ENCODE data around the gene LIME1.
A peak's percentile ranks its signal among the peaks of the same experiment; 100 is the strongest.
"Not testable (repeated sequence)": the region's sequence is repeated elsewhere in the genome, so short reads cannot be mapped to it uniquely, and the experiment has no call there.

LIME1 gene

DNA sequence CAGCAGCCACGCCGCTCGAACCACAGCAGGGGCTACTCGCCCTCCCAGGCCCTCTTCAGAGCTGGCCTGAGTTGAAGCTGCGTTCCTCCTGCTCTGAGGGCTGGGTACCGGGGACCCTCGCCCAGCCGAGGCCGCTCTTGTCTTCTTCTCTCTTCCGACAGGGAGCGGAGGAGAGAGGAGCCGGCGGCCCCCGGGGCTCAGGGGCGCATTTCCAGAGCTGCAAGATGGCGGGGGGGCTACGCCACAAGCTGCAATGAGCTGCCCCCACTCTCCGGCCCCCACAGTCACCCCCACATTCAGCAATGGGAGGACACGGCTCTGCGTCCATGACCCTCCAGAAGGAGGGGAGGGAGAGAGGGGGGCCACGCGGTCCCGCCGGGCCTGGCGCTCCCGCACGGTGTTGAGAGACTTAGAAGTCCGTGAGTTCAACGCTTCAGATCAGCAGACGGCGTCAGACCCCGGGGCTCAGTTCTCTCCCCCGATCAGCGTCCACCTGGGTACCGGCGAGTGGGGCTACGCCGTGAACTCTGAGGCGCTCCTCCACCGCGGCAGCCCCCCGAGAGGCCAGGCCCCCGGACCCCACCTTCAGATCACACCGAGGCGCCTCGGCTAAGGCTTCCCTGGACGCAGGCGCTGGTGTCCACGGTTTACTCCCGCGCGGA is 34.7 kb downstream of the LIME1 start:
- H2AFZ ChIP-seq (ENCODE audit: low read length, unreplicated experiment), result no peak overlapping the region
- H3K4me3 ChIP-seq (ENCODE audit: low read depth, low read length), result no peak overlapping the region
- H3K4me1 ChIP-seq (ENCODE audit: control insufficient read depth, insufficient read depth, low read length, unreplicated experiment), result no peaks in the 10 kb centered on the region
- no peaks in the 10 kb centered on the region for H3K79me2 ChIP-seq (ENCODE audit: control insufficient read depth, insufficient read depth, low read length, unreplicated experiment)
- no peak overlapping the region for H3K27ac ChIP-seq (ENCODE audit: low read depth, low read length)
- H3K27me3 ChIP-seq (ENCODE audit: insufficient read depth, low read length), result no peaks in the 10 kb centered on the region
- no peaks in the 10 kb centered on the region for H3K36me3 ChIP-seq (ENCODE audit: insufficient read depth, low read length)

DNA sequence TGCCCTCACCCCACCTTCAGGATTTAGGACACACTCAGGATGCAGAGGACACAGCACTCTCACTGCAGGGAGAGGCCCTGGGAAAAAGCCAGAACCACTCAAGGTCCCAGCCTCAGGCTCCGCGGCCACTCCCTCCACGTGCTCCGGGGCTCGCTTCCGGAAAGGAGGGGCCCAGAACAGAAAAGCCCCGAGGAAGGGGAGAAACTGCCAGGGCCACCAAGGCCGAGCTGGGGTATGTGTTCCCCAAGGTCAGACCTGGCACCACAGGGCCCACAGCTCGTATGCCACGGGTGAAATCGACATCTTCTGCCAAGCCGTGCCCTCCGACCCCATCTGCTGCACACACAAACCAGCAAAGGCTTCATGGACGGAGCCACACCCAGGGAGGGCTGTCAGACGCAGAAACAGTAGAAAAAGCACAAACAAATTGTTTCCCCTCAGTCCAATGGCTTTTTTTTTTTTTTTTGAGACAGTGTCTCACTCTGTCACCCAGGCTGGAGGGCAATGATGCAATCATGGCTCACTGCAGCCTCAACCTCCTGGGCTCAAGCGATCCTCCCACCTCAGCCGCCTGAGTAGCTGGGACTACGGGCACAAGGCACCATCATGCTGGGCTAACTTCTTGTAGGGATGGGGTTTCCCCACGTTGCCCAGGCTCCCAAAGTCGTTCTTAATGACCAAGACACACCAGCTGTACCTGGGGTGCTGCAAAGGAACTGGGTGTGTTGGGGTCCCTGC is 36.5 kb downstream of the LIME1 start:
- no peak overlapping the region for H3K27ac ChIP-seq (ENCODE audit: low read depth, low read length)
- H3K4me3 ChIP-seq (ENCODE audit: low read depth, low read length), result no peak overlapping the region
- H2AFZ ChIP-seq (ENCODE audit: low read length, unreplicated experiment), result no peak overlapping the region
- H3K79me2 ChIP-seq (ENCODE audit: control insufficient read depth, insufficient read depth, low read length, unreplicated experiment), result no peaks in the 10 kb centered on the region
- no peaks in the 10 kb centered on the region for H3K4me1 ChIP-seq (ENCODE audit: control insufficient read depth, insufficient read depth, low read length, unreplicated experiment)
- H3K27me3 ChIP-seq (ENCODE audit: insufficient read depth, low read length), result no peaks in the 10 kb centered on the region
- no peaks in the 10 kb centered on the region for H3K36me3 ChIP-seq (ENCODE audit: insufficient read depth, low read length)

- H3K27me3 ChIP-seq (ENCODE audit: insufficient read depth, low read length), result no peaks in the 10 kb centered on the region
- H3K79me2 ChIP-seq (ENCODE audit: control insufficient read depth, insufficient read depth, low read length, unreplicated experiment), result no peaks in the 10 kb centered on the region
- H3K4me3 ChIP-seq (ENCODE audit: low read depth, low read length), result no peak overlapping the region
- no peaks in the 10 kb centered on the region for H3K36me3 ChIP-seq (ENCODE audit: insufficient read depth, low read length)
- H3K4me1 ChIP-seq (ENCODE audit: control insufficient read depth, insufficient read depth, low read length, unreplicated experiment), result no peaks in the 10 kb centered on the region
- no peak overlapping the region for H2AFZ ChIP-seq (ENCODE audit: low read length, unreplicated experiment)
- H3K27ac ChIP-seq (ENCODE audit: low read depth, low read length), result no peak overlapping the region
These were observed 37.2 kb downstream of the LIME1 start for GRCh38 chr20:63773571-63774241.

DNA sequence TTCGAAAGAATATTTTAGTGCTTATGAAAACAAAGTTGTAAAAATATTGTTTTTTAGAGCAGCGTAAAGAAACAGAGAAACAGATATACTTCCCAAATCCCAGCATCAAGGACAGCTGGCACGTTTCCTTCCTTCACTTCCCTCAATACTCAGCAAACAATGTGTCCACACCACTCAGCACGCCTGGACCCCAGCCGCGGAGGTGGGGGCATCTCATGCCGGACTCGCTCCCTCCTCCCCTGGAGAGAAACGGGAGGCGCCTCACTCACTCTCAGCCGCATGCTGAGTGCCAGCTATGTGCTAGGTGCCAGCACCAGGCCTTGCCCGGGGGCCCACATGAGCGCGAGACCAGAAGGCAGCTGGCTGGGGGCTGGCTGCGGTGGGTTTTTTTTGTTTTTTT is 37.8 kb downstream of the LIME1 start:
- no peaks in the 10 kb centered on the region for H3K36me3 ChIP-seq (ENCODE audit: insufficient read depth, low read length)
- no peaks in the 10 kb centered on the region for H3K4me1 ChIP-seq (ENCODE audit: control insufficient read depth, insufficient read depth, low read length, unreplicated experiment)
- H2AFZ ChIP-seq (ENCODE audit: low read length, unreplicated experiment), result no peak overlapping the region
- H3K27me3 ChIP-seq (ENCODE audit: insufficient read depth, low read length), result no peaks in the 10 kb centered on the region
- no peak overlapping the region for H3K27ac ChIP-seq (ENCODE audit: low read depth, low read length)
- H3K79me2 ChIP-seq (ENCODE audit: control insufficient read depth, insufficient read depth, low read length, unreplicated experiment), result no peaks in the 10 kb centered on the region
- no peak overlapping the region for H3K4me3 ChIP-seq (ENCODE audit: low read depth, low read length)

DNA sequence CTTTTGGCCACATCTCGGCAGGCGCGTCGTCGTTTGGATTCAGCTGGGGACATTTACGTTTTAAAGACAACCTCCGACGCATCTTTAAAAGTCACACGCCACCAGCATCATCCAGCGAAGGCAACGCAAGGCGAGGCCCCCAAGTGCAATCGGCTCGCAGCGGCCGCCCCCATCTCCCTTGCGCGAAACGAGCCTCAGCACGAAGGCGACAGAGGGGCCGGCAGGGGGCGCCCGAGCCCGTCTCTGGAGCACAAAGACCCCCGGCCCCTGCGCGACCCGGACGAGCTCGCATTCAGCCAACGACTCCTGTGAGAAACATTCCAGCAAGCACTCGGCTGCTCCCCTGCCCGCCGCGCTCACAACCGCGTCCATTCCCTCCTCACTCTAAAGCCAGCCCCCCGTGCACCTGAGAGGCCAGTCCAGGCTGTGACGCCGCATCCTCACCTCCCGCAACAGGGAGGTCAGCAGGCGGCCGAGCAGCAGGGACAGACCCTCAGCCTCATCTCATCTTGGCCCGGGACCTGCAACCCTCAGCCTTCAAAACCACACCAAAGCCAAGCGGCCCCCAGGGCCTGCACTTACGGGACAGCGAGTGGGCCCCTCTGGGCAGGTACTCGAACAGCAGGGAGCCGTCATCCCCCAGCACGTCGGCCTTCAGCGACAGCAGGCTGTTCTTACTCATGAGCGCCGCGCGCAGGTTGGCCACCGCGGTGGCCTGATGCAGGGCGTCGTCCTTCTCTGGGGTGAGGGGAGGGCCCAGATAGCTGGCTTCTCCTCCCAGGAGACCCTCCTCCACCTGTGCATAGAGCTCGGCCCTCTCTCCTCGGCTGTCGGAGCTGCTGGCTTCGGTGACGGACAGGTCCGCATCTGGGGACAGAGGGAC is 38.9 kb downstream of the LIME1 start:
- Histone ChIP-seq H3K4me3 (ENCODE audit: low read depth, low read length) (peak overlapping the region; percentile 71), H3K27me3 (ENCODE audit: insufficient read depth, low read length) (no peaks in the 10 kb centered on the region), H3K27ac (ENCODE audit: low read depth, low read length) (no peak overlapping the region)

GRCh38 chr20:63776875-63777274 is 40.4 kb downstream of the LIME1 start:
- H3K36me3 ChIP-seq (ENCODE audit: insufficient read depth, low read length); H3K79me2 ChIP-seq (ENCODE audit: control insufficient read depth, insufficient read depth, low read length, unreplicated experiment); H2AFZ ChIP-seq (ENCODE audit: low read length, unreplicated experiment); H3K4me1 ChIP-seq (ENCODE audit: control insufficient read depth, insufficient read depth, low read length, unreplicated experiment); H3K4me3 ChIP-seq (ENCODE audit: low read depth, low read length); H3K27ac ChIP-seq (ENCODE audit: low read depth, low read length); H3K27me3 ChIP-seq (ENCODE audit: insufficient read depth, low read length): not testable (repeated sequence)

More for the DNA sequence above, 38.9 kb downstream of the LIME1 start:
- no peaks in the 10 kb centered on the region for H3K79me2 ChIP-seq (ENCODE audit: control insufficient read depth, insufficient read depth, low read length, unreplicated experiment)
- H2AFZ ChIP-seq (ENCODE audit: low read length, unreplicated experiment), result no peak overlapping the region
- no peaks in the 10 kb centered on the region for H3K4me1 ChIP-seq (ENCODE audit: control insufficient read depth, insufficient read depth, low read length, unreplicated experiment)
- H3K36me3 ChIP-seq (ENCODE audit: insufficient read depth, low read length), result no peaks in the 10 kb centered on the region

GRCh38 chr20:63777614-63778013 is 41.1 kb downstream of the LIME1 start:
- Histone ChIP-seq H3K36me3 (ENCODE audit: insufficient read depth, low read length) (no peaks in the 10 kb centered on the region), H2AFZ (ENCODE audit: low read length, unreplicated experiment) (no peak overlapping the region), H3K27ac (ENCODE audit: low read depth, low read length) (no peak overlapping the region), H3K4me3 (ENCODE audit: low read depth, low read length) (no peak overlapping the region), H3K79me2 (ENCODE audit: control insufficient read depth, insufficient read depth, low read length, unreplicated experiment) (no peaks in the 10 kb centered on the region), H3K27me3 (ENCODE audit: insufficient read depth, low read length) (no peaks in the 10 kb centered on the region), H3K4me1 (ENCODE audit: control insufficient read depth, insufficient read depth, low read length, unreplicated experiment) (no peaks in the 10 kb centered on the region)

DNA sequence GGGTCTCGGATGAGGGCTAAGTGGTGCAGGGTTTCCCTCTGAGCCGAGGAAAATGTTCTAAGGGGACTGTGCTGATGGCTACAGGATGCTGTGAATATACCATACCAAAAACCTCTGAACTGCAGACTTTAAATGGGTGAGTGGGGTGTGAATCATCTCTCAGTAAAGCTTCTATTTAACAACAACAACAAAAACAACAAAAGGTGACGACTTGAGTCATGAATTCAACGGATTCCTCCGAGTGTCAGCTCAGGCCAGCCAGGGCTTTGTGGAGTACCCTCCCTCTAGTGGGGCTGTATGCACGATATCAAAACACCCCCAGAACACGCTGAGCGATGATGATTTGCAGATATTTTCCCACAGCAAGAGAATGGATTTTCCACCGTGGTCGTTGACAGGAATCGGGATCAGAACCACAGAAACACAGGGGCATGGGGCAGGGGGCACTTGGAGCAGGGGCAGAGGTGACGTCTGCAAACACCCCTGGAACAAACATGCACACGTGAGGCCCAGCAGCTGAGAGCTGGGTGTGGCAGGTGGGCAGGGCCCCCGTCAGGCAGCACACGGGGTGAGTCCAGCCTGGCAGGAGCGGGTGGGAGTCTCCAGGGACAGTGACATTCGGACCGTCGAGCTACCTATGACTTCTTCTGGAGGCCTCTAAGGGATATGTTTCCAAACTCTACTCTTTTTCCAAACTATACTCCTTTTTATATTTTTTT is 41.7 kb downstream of the LIME1 start:
- H3K79me2 ChIP-seq (ENCODE audit: control insufficient read depth, insufficient read depth, low read length, unreplicated experiment), result no peaks in the 10 kb centered on the region
- no peaks in the 10 kb centered on the region for H3K36me3 ChIP-seq (ENCODE audit: insufficient read depth, low read length)
- no peaks in the 10 kb centered on the region for H3K27me3 ChIP-seq (ENCODE audit: insufficient read depth, low read length)
- no peak overlapping the region for H3K27ac ChIP-seq (ENCODE audit: low read depth, low read length)
- H2AFZ ChIP-seq (ENCODE audit: low read length, unreplicated experiment), result no peak overlapping the region
- no peaks in the 10 kb centered on the region for H3K4me1 ChIP-seq (ENCODE audit: control insufficient read depth, insufficient read depth, low read length, unreplicated experiment)
- H3K4me3 ChIP-seq (ENCODE audit: low read depth, low read length), result no peak overlapping the region

GRCh38 chr20:63778857-63779256 is 42.4 kb downstream of the LIME1 start:
- H3K79me2 ChIP-seq (ENCODE audit: control insufficient read depth, insufficient read depth, low read length, unreplicated experiment), result no peaks in the 10 kb centered on the region
- no peak overlapping the region for H2AFZ ChIP-seq (ENCODE audit: low read length, unreplicated experiment)
- no peaks in the 10 kb centered on the region for H3K36me3 ChIP-seq (ENCODE audit: insufficient read depth, low read length)
- H3K4me3 ChIP-seq (ENCODE audit: low read depth, low read length), result no peak overlapping the region
- no peak overlapping the region for H3K27ac ChIP-seq (ENCODE audit: low read depth, low read length)
- no peaks in the 10 kb centered on the region for H3K27me3 ChIP-seq (ENCODE audit: insufficient read depth, low read length)
- H3K4me1 ChIP-seq (ENCODE audit: control insufficient read depth, insufficient read depth, low read length, unreplicated experiment), result no peaks in the 10 kb centered on the region

GRCh38 chr20:63781181-63781580 is 44.7 kb downstream of the LIME1 start:
- H3K79me2 ChIP-seq (ENCODE audit: control insufficient read depth, insufficient read depth, low read length, unreplicated experiment), result no peaks in the 10 kb centered on the region
- no peak overlapping the region for H3K27ac ChIP-seq (ENCODE audit: low read depth, low read length)
- H3K4me3 ChIP-seq (ENCODE audit: low read depth, low read length), result no peak overlapping the region
- H3K4me1 ChIP-seq (ENCODE audit: control insufficient read depth, insufficient read depth, low read length, unreplicated experiment), result no peaks in the 10 kb centered on the region
- H2AFZ ChIP-seq (ENCODE audit: low read length, unreplicated experiment), result no peak overlapping the region
- no peaks in the 10 kb centered on the region for H3K36me3 ChIP-seq (ENCODE audit: insufficient read depth, low read length)
- H3K27me3 ChIP-seq (ENCODE audit: insufficient read depth, low read length), result no peaks in the 10 kb centered on the region
